HL-60 (cell line): ENCODE measurements around the gene TUBAL3.

Experiments
- CTCF ChIP-seq: IDR thresholded peaks from one replicate; pipeline ENCODE4 v1.5.1; 2011; ENCODE audit warnings: low read length, control low read depth, inconsistent platforms; ENCODE audit not compliant: insufficient read depth
- GABPA ChIP-seq: IDR thresholded peaks from 2 replicates; pipeline ENCODE4 v1.6.1; 2012; ENCODE audit warnings: low read depth

GRCh38 chr10:5391790-5392189 lies 12.8 kb downstream of the TUBAL3 start:
- TF ChIP-seq CTCF (no peak), GABPA (no peak)
